Measurements from ENCODE around the gene HERC2.
"Not testable (repeated sequence)": the region's sequence is repeated elsewhere in the genome, so short reads cannot be mapped to it uniquely, and the experiment has no call there.

HERC2 gene

DNA sequence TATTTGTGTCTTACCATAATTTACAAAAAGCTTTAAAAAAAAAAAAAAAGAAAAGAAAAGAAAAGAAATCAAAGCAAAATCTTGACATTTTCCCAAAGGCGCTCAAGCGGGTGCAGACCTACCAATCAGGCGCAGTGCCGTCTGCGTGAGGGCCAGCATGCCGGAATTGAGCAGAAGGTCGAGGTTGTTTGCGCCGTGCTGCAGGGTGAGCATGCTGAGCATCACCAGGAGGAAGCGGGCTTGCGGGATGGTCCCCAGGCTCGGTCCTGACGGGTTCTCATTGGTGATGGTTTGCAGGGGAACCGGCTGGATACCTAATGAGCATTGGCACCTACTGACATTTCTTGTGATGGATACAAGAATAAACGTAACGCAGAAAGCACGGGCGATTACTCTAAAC, 93.9 kb downstream of the HERC2 start:
- Histone ChIP-seq H3K9me3 (no peaks in the 10 kb centered on the region), H3K4me1 (no peaks in the 10 kb centered on the region), H3K36me3 (replicated peaks) (peaks cover 9% of the 10 kb centered on the region), H3K4me3 (no peak overlapping the region), H3K27me3 (ENCODE audit: low read depth) (no peaks in the 10 kb centered on the region)
- in situ Hi-C loops (cut with MboI; ENCODE audit: low sequenced_read_pairs) = no loop called here
- DNase-seq (ENCODE audit: low spot score in 2 of 2) = no peak

DNA sequence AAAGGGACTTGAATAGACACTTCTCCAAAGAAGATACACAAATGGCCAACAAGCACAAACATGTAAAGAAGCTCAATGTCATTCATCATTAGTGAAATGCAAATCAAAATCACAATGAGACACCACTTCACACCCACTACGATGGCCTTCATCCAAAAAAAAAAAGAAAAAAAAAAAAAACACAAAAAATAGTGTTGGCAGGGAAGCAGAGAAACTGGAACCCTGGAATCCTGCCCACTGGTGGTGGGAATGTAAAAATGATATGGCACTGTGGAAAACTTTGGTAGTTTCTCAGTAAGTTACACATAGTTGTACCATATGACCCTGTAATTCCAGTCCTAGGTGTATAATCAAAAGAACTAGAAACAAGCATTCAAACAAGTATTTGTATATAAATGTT, 94.7 kb downstream of the HERC2 start:
- H3K27me3 ChIP-seq (ENCODE audit: low read depth); H3K36me3 ChIP-seq (replicated peaks); H3K4me1 ChIP-seq; in situ Hi-C loops (cut with MboI; ENCODE audit: low sequenced_read_pairs); H3K4me3 ChIP-seq; H3K9me3 ChIP-seq: not testable (repeated sequence)
- DNase-seq (ENCODE audit: low spot score in 2 of 2) = peak in 1 of 2 experiments; percentile 63

GRCh38 chr15:28222612-28223011, 99.4 kb downstream of the HERC2 start:
- in situ Hi-C loops (cut with MboI; ENCODE audit: low sequenced_read_pairs); H3K4me3 ChIP-seq; DNase-seq (ENCODE audit: low spot score in 2 of 2); H3K4me1 ChIP-seq; H3K27me3 ChIP-seq (ENCODE audit: low read depth); H3K9me3 ChIP-seq: not testable (repeated sequence)
- peaks cover 24% of the 10 kb centered on the region for H3K36me3 ChIP-seq (replicated peaks)

- peaks cover 24% of the 10 kb centered on the region for H3K36me3 ChIP-seq (replicated peaks)
- H3K4me3 ChIP-seq; in situ Hi-C loops (cut with MboI; ENCODE audit: low sequenced_read_pairs); H3K4me1 ChIP-seq; H3K9me3 ChIP-seq; DNase-seq (ENCODE audit: low spot score in 2 of 2); H3K27me3 ChIP-seq (ENCODE audit: low read depth): not testable (repeated sequence)
These were observed 100.3 kb downstream of the HERC2 start for GRCh38 chr15:28221696-28222095.

DNA sequence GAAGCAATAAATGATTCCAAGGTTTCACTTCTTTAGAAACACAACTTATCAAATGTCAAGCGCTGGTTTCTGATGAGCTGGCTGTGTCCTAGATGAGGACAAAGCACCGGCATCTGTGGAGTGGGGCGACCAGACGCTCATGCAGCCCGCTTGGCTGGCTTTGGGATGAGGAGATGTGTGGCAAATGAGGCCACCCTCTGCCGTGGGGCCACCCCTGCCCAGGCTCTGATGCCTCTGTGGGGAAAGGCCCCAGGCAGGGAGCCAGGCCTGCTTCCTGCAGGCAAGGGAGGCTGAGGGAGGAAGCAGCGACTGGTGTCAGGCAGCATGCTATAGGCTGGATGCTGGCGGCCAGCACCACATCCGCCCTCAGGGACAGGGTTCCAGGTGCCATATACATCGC, 102.9 kb downstream of the HERC2 start:
- H3K27me3 ChIP-seq (ENCODE audit: low read depth) = no peaks in the 10 kb centered on the region
- H3K4me3 ChIP-seq = no peak overlapping the region
- H3K9me3 ChIP-seq = no peaks in the 10 kb centered on the region
- H3K4me1 ChIP-seq = no peaks in the 10 kb centered on the region
- peaks cover 18% of the 10 kb centered on the region; the same call in 1 of the 2 replicates for H3K36me3 ChIP-seq (replicated peaks)
- in situ Hi-C loops (cut with MboI; ENCODE audit: low sequenced_read_pairs) = no loop called here
- DNase-seq (ENCODE audit: low spot score in 2 of 2) = no peak

- H3K27me3 ChIP-seq (ENCODE audit: low read depth); in situ Hi-C loops (cut with MboI; ENCODE audit: low sequenced_read_pairs); DNase-seq (ENCODE audit: low spot score in 2 of 2); H3K9me3 ChIP-seq; H3K4me3 ChIP-seq; H3K4me1 ChIP-seq: not testable (repeated sequence)
- H3K36me3 ChIP-seq (replicated peaks) = peaks cover 18% of the 10 kb centered on the region; the same call in 1 of the 2 replicates
These were observed 104.9 kb downstream of the HERC2 start for GRCh38 chr15:28216946-28217546.

DNA sequence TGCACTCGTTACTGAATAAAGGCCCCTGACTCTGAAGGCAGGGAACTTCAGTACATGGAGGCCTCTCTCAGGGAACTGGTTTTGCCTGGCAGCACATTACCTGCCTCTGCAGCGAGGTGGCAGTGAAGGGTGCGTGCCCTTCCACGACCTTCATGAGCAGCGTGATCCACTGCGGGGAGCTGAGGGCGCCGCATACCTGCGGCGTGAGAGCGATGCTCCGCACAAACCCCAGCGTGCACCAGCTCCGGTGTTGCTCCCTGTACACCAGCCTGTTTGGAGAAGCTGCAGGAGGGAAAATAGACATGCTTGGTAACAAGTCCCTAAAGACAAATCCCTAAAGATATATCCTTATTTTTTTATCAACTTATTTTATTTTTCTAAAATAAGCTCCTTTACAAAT, 106.5 kb downstream of the HERC2 start:
- DNase-seq (ENCODE audit: low spot score in 2 of 2) = not testable (repeated sequence)

GRCh38 chr15:28214006-28214790, 107.8 kb downstream of the HERC2 start:
- H3K4me3 ChIP-seq; DNase-seq (ENCODE audit: low spot score in 2 of 2); H3K4me1 ChIP-seq; H3K9me3 ChIP-seq; in situ Hi-C loops (cut with MboI; ENCODE audit: low sequenced_read_pairs); H3K27me3 ChIP-seq (ENCODE audit: low read depth); H3K36me3 ChIP-seq (replicated peaks): not testable (repeated sequence)

More for the DNA sequence above, 106.5 kb downstream of the HERC2 start:
- H3K4me3 ChIP-seq; in situ Hi-C loops (cut with MboI; ENCODE audit: low sequenced_read_pairs); H3K4me1 ChIP-seq; H3K9me3 ChIP-seq; H3K27me3 ChIP-seq (ENCODE audit: low read depth): not testable (repeated sequence)
- H3K36me3 ChIP-seq (replicated peaks) = peaks cover 20% of the 10 kb centered on the region; the same call in 1 of the 2 replicates

- H3K9me3 ChIP-seq; in situ Hi-C loops (cut with MboI; ENCODE audit: low sequenced_read_pairs); H3K27me3 ChIP-seq (ENCODE audit: low read depth); H3K4me3 ChIP-seq; H3K36me3 ChIP-seq (replicated peaks); H3K4me1 ChIP-seq; DNase-seq (ENCODE audit: low spot score in 2 of 2): not testable (repeated sequence)
These were observed 108.6 kb downstream of the HERC2 start for GRCh38 chr15:28213393-28213792.

DNA sequence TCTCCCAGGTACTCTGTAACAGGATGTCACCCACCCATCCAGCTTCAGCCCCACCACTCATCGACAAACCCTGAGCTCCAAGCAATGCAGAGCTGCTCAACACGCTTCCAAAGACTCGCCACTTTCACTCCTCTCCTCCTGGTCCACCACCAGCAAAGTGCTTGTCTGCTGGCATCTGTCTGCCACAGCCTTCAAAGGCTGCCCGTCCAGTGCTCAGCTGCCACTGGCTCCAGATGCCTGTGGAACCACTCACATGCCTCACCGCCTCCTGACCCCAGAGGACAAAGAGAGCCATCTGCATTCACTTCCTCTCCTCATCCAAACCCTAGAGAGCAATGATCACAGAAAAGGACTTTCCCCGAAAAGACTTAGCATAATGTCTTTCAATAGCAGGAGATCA, 113.4 kb downstream of the HERC2 start:
- Histone ChIP-seq H3K36me3 (replicated peaks) (0 out of 2 replicates have a peak, but pooled peaks cover 2% of the 10 kb centered on the region), H3K4me1 (no peaks in the 10 kb centered on the region), H3K27me3 (ENCODE audit: low read depth) (no peaks in the 10 kb centered on the region), H3K9me3 (no peaks in the 10 kb centered on the region), H3K4me3 (no peak overlapping the region)
- no peak for DNase-seq (ENCODE audit: low spot score in 2 of 2)
- in situ Hi-C loops (cut with MboI; ENCODE audit: low sequenced_read_pairs) = no loop called here

DNA sequence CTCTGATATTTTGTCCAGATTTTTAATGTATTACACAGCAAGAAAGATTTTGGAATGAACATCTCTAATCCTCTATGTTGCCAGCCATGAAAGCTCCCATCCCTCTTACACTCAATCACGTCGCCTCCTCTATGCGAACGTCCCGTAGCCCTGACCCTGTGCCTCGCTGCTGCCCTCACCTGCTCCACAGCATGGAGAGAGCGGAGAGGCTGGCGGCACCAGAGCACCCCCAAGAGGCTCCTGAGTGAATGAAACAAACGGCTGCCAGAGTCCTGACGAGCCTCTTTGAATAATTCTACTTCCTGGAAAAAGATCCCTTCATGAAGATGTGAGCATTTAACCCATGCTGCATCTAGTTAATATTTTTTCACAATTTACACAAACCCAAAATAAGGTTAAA, 116.3 kb downstream of the HERC2 start:
- H3K9me3 ChIP-seq; DNase-seq (ENCODE audit: low spot score in 2 of 2); H3K27me3 ChIP-seq (ENCODE audit: low read depth); in situ Hi-C loops (cut with MboI; ENCODE audit: low sequenced_read_pairs); H3K4me1 ChIP-seq; H3K36me3 ChIP-seq (replicated peaks); H3K4me3 ChIP-seq: not testable (repeated sequence)

DNA sequence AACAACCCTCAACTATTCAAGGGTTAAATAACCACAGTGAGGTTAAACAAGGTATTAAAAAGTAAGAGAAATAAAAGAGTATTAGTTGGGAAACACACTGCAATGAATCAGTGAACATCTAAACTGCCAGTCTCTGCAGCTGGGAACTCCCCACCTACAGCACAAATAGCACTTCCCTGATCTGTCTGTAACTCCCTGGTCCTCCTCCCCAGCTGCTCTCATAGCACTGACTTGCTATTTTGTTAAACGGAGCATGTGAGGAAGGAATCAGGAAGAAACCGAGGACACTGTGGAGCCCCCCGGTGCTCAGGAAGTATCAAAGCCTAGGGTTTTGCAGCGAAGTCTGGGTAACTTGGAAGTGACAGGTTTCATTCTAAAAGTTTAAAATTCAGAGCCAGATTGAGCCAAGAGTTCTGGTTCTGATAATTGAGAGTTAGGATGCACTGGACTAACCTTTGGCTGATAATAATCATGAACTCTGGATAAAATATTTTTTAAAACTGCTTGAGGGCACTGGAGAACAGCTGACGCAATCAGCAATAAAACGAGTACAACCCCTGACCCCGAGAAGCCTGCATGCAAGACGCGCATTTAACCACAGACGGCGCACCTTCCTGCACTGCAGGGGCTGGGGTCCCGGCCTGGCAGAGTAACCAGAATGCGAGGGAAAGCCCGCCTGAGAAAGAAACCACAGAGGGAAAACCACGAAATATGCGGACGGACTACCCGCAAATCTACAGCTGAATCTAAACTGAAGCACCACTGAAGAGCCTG, 118.7 kb downstream of the HERC2 start:
- H3K4me1 ChIP-seq; in situ Hi-C loops (cut with MboI; ENCODE audit: low sequenced_read_pairs); H3K4me3 ChIP-seq; DNase-seq (ENCODE audit: low spot score in 2 of 2); H3K27me3 ChIP-seq (ENCODE audit: low read depth); H3K9me3 ChIP-seq: not testable (repeated sequence)
- peaks cover 16% of the 10 kb centered on the region for H3K36me3 ChIP-seq (replicated peaks)

GRCh38 chr15:28202124-28202523, 119.9 kb downstream of the HERC2 start:
- H3K4me1 ChIP-seq; H3K27me3 ChIP-seq (ENCODE audit: low read depth); in situ Hi-C loops (cut with MboI; ENCODE audit: low sequenced_read_pairs); H3K4me3 ChIP-seq; H3K9me3 ChIP-seq; DNase-seq (ENCODE audit: low spot score in 2 of 2): not testable (repeated sequence)
- H3K36me3 ChIP-seq (replicated peaks) = peaks cover 18% of the 10 kb centered on the region

- H3K9me3 ChIP-seq; in situ Hi-C loops (cut with MboI; ENCODE audit: low sequenced_read_pairs); H3K4me1 ChIP-seq; H3K27me3 ChIP-seq (ENCODE audit: low read depth); DNase-seq (ENCODE audit: low spot score in 2 of 2); H3K4me3 ChIP-seq: not testable (repeated sequence)
- peaks cover 22% of the 10 kb centered on the region for H3K36me3 ChIP-seq (replicated peaks)
These were observed 123.8 kb downstream of the HERC2 start for GRCh38 chr15:28198215-28198614.

Measured in HAP-1 (cell line).